OCI-LY1 (cell line): ENCODE results near the gene CASP8.

Experiments
- H2AFZ ChIP-seq: fragments of 200-600 bp; sonication (generic), shearing (Covaris generic); 2 replicates; pipeline ENCODE4 v1.6.0; 2014; ENCODE audit warnings: antibody characterized with exemption, mild to moderate bottlenecking, low read length
- H3F3A ChIP-seq: fragments of 200-600 bp; sonication (generic), shearing (Covaris generic); 2 replicates; pipeline ENCODE4 v1.6.0; 2014; ENCODE audit warnings: mild to moderate bottlenecking, antibody characterized with exemption, low read length, moderate library complexity; ENCODE audit not compliant: insufficient read depth
- H3K27ac ChIP-seq: fragments of 200-600 bp; sonication (generic); 2 replicates; pipeline ENCODE4 v1.5.1; 2014; ENCODE audit warnings: low read length, mixed run types, mild to moderate bottlenecking, low read depth; ENCODE audit not compliant: poor library complexity, severe bottlenecking
- H3K27me3 ChIP-seq: fragments of 200-600 bp; sonication (generic); 2 replicates; pipeline ENCODE4 v1.6.0; 2014; ENCODE audit warnings: antibody characterized with exemption, mild to moderate bottlenecking, low read length, moderate library complexity; ENCODE audit not compliant: insufficient read depth
- H3K36me3 ChIP-seq: fragments of 200-600 bp; sonication (generic); 2 replicates; pipeline ENCODE4 v1.6.1; 2014; ENCODE audit warnings: mild to moderate bottlenecking, antibody characterized with exemption, low read length, moderate library complexity, mixed read lengths; ENCODE audit not compliant: insufficient read depth
- H3K4me1 ChIP-seq: fragments of 200-600 bp; sonication (generic); 2 replicates; pipeline ENCODE4 v1.5.1; 2014; ENCODE audit warnings: mild to moderate bottlenecking, low read length, moderate library complexity; ENCODE audit not compliant: insufficient read depth, severe bottlenecking
- H3K4me2 ChIP-seq: fragments of 200-600 bp; sonication (generic), shearing (Covaris generic); 2 replicates; pipeline ENCODE4 v1.6.1; 2014; ENCODE audit warnings: low read length
- H3K4me3 ChIP-seq: fragments of 200-600 bp; sonication (generic); 2 replicates; pipeline ENCODE4 v1.5.1; 2014; ENCODE audit warnings: low read length, low read depth, mild to moderate bottlenecking, mixed read lengths; ENCODE audit not compliant: poor library complexity, severe bottlenecking
- H3K79me2 ChIP-seq: fragments of 200-600 bp; shearing (Covaris generic); 2 replicates; pipeline ENCODE4 v1.6.1; 2016; ENCODE audit warnings: mixed run types, low read length, mixed read lengths; ENCODE audit not compliant: insufficient read depth
- H3K9ac ChIP-seq: fragments of 200-600 bp; sonication (generic), shearing (Covaris generic); 2 replicates; pipeline ENCODE4 v1.6.1; 2014; ENCODE audit warnings: mild to moderate bottlenecking, low read length, mixed read lengths
- H3K9me2 ChIP-seq: fragments of 200-600 bp; sonication (generic), shearing (Covaris generic); 2 replicates; pipeline ENCODE4 v1.6.1; 2014; ENCODE audit warnings: low read depth, mild to moderate bottlenecking, low read length, mixed read lengths
- H3K9me3 ChIP-seq: fragments of 200-600 bp; shearing (Covaris generic); 2 replicates; pipeline ENCODE4 v1.6.1; 2014; ENCODE audit warnings: low read length, mixed read lengths
- H4K20me1 ChIP-seq: fragments of 200-600 bp; sonication (generic), shearing (Covaris generic); 2 replicates; pipeline ENCODE4 v1.6.0; 2016; ENCODE audit warnings: mild to moderate bottlenecking, low read length; ENCODE audit not compliant: insufficient read depth
- EZH2 ChIP-seq: fragments of 200-600 bp; sonication (generic), shearing (Covaris generic); IDR thresholded peaks from 2 replicates; pipeline ENCODE4 v1.8.0; 2017; ENCODE audit warnings: borderline replicate concordance, mixed run types, mild to moderate bottlenecking, antibody characterized with exemption, low read length, moderate library complexity, mixed read lengths
- TF ChIP-seq, protein P1 (sequence below): fragments of 200-600 bp; sonication (generic), shearing (Covaris generic); IDR thresholded peaks from 2 replicates; pipeline ENCODE4 v1.5.1; 2017; ENCODE audit warnings: mild to moderate bottlenecking, antibody characterized with exemption, low read length, moderate library complexity, mixed read lengths

CASP8 gene

DNA sequence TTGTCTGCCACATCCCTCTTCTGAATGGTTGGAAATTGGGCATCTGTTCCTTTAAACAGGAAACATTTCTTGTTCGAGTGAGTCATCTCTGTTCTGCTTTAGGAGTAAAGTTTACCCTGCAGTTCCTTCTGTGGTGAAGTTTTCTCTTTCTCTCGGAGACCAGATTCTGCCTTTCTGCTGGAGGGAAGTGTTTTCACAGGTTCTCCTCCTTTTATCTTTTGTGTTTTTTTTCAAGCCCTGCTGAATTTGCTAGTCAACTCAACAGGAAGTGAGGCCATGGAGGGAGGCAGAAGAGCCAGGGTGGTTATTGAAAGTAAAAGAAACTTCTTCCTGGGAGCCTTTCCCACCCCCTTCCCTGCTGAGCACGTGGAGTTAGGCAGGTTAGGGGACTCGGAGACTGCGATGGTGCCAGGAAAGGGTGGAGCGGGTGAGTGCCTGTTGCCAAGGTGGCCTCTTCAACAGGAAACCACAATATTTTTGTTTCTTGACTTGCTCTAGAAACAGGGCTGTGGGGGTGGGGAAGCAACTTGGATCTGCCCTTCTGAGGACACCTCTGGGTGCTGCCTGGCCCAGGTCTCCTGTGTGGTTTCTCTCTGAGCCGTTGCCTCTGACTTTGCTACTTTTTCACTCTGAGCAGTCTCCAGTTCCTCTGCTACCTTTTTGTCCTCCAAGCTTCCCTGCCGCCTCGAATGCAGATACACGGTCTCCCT lies 2.2 kb upstream of the CASP8 start:
- Histone ChIP-seq H3K9me3 (no peaks in the 10 kb centered on the region), H3K4me2 (peak overlapping the region; percentile 78), H3K4me3 (peak overlapping the region; percentile 58), H3F3A (no peaks in the 10 kb centered on the region; the same call in 1 of the 2 replicates), H3K9me2 (no peaks in the 10 kb centered on the region), H3K9ac (peak overlapping the region; percentile 66), H4K20me1 (no peaks in the 10 kb centered on the region), H3K27me3 (no peaks in the 10 kb centered on the region), H3K79me2 (peaks cover 23% of the 10 kb centered on the region), H3K4me1 (peaks cover 67% of the 10 kb centered on the region), H3K36me3 (no peaks in the 10 kb centered on the region), H3K27ac (peak overlapping the region; percentile 98), H2AFZ (no peak overlapping the region)
- TF ChIP-seq EZH2 = no peak
- TF ChIP-seq, protein P1, sequence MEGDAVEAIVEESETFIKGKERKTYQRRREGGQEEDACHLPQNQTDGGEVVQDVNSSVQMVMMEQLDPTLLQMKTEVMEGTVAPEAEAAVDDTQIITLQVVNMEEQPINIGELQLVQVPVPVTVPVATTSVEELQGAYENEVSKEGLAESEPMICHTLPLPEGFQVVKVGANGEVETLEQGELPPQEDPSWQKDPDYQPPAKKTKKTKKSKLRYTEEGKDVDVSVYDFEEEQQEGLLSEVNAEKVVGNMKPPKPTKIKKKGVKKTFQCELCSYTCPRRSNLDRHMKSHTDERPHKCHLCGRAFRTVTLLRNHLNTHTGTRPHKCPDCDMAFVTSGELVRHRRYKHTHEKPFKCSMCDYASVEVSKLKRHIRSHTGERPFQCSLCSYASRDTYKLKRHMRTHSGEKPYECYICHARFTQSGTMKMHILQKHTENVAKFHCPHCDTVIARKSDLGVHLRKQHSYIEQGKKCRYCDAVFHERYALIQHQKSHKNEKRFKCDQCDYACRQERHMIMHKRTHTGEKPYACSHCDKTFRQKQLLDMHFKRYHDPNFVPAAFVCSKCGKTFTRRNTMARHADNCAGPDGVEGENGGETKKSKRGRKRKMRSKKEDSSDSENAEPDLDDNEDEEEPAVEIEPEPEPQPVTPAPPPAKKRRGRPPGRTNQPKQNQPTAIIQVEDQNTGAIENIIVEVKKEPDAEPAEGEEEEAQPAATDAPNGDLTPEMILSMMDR = no peak

DNA sequence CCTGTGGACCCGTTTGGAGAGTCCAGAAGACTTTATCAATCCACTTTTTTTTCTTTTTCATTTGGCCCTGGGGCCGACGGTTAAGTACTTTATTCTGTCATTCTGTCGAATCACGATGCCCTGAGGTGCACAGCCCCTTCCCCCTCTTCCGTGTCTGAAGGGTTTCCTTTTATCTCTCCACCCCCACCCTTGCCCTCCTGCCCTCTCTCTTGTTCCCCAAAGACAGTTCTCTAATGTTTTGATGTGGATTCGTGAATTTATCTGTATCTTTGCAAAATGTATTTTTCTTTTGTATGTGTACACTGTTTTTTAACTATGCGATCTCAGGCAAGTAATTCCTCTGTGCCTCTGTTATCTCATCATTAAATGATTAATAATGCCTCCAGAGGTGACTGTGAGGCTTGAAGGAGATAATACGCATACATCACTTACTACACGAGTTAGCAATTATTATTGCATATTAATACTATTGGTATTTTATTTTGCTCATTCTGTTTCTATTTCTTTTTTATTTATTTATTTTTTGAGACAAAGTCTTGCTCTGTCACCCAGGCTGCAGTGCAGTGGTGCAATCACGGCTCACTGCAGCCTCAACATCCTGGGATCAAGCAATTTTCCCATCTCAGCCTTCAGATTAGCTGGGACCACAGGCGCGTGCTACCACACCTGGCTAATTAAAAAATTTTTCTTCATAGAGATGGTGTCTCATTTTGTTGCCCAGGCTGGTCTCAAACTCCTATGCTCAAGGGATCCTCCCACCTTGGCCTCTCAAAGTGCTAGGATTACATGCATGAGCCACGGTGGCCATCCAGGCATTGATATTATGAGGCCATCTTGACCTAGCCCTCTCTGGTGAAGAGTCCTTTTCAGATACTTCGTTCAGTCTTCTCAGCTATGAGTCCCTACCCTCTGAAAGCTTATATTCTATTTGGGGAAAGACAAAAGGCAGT lies 1.4 kb upstream of the CASP8 start:
- H4K20me1 ChIP-seq = no peaks in the 10 kb centered on the region
- peak overlapping the region; percentile 66 for H3K9ac ChIP-seq
- peak overlapping the region; percentile 98 for H3K27ac ChIP-seq
- H3K9me3 ChIP-seq = no peaks in the 10 kb centered on the region
- no peak overlapping the region for H2AFZ ChIP-seq
- TF ChIP-seq EZH2 = no peak
- TF ChIP-seq, protein P1 = no peak
- H3K79me2 ChIP-seq = peaks cover 31% of the 10 kb centered on the region
- peaks cover 72% of the 10 kb centered on the region for H3K4me1 ChIP-seq
- H3K9me2 ChIP-seq = no peaks in the 10 kb centered on the region
- peak overlapping the region; percentile 78 for H3K4me2 ChIP-seq
- H3K27me3 ChIP-seq = no peaks in the 10 kb centered on the region
- H3K36me3 ChIP-seq = no peaks in the 10 kb centered on the region
- no peaks in the 10 kb centered on the region; the same call in 1 of the 2 replicates for H3F3A ChIP-seq
- H3K4me3 ChIP-seq = peak overlapping the region; percentile 58

DNA sequence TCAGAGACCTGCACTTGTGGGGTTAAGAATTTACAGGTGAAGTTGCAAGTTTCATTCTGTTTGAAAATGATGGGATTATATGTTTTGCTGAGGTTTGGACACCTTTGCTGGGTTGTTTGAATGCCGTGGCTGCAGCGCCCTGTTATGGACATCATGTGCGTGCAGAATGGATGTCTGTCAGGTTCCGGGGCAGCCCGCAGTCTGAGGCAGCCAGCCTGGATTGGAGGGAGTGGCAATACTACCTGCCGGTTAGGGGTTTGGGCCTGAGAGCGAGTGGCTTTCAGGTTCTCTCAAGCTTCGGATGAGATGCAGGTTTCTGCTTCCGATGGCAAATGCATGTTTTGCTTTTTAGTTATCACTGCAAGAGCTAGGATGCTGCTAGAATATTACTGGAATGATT lies 1.1 kb downstream of the CASP8 start:
- peak overlapping the region; percentile 64 for H3K4me3 ChIP-seq
- peak overlapping the region; percentile 90 for H3K4me2 ChIP-seq
- no peaks in the 10 kb centered on the region; the same call in 1 of the 2 replicates for H3F3A ChIP-seq
- H3K27me3 ChIP-seq = no peaks in the 10 kb centered on the region
- peak overlapping the region; percentile 98 for H3K27ac ChIP-seq
- H4K20me1 ChIP-seq = no peaks in the 10 kb centered on the region
- no peak for TF ChIP-seq EZH2
- TF ChIP-seq, protein P1 = peak; percentile 7; the same call in 1 of the 2 replicates
- H3K4me1 ChIP-seq = peaks cover 70% of the 10 kb centered on the region
- peaks cover 3% of the 10 kb centered on the region for H3K36me3 ChIP-seq
- H3K79me2 ChIP-seq = peaks cover 50% of the 10 kb centered on the region
- no peaks in the 10 kb centered on the region for H3K9me2 ChIP-seq
- peak overlapping the region; percentile 78 for H3K9ac ChIP-seq
- no peaks in the 10 kb centered on the region for H3K9me3 ChIP-seq
- H2AFZ ChIP-seq = no peak overlapping the region
